HUES48 (cell line): ENCODE results near the gene TMEM175.

Experiments used
- H3K27ac ChIP-seq: one replicate; pipeline ENCODE4 v1.7.0; 2013; ENCODE audit warnings: low read depth, low read length, inconsistent platforms
- H3K27me3 ChIP-seq: 2 replicates; pipeline ENCODE4 v1.6.1; 2013; ENCODE audit warnings: mild to moderate bottlenecking, low read length; ENCODE audit not compliant: control insufficient read depth, insufficient read depth
- H3K36me3 ChIP-seq: 2 replicates; pipeline ENCODE4 v1.6.1; 2013; ENCODE audit warnings: low read length; ENCODE audit not compliant: control insufficient read depth, insufficient read depth
- H3K4me1 ChIP-seq: 2 replicates; pipeline ENCODE4 v1.6.1; 2013; ENCODE audit warnings: mild to moderate bottlenecking, low read length; ENCODE audit not compliant: control insufficient read depth, insufficient read depth
- H3K4me3 ChIP-seq: 2 replicates; pipeline ENCODE4 v1.5.1; 2013; ENCODE audit warnings: mild to moderate bottlenecking, low read depth, low read length
- H3K9ac ChIP-seq: 2 replicates; pipeline ENCODE4 v1.6.1; 2013; ENCODE audit warnings: mild to moderate bottlenecking, low read depth, low read length, moderate library complexity
- H3K9me3 ChIP-seq: 2 replicates; pipeline ENCODE4 v1.6.1; 2013; ENCODE audit warnings: low read length; ENCODE audit not compliant: control insufficient read depth, insufficient read depth

Gene TMEM175

GRCh38 chr4:948936-949300 lies 16.7 kb downstream of the TMEM175 start:
- Histone ChIP-seq H3K27ac (no peak overlapping the region), H3K27me3 (no peaks in the 10 kb centered on the region), H3K9me3 (no peaks in the 10 kb centered on the region), H3K4me1 (peaks cover 8% of the 10 kb centered on the region; the same call in 1 of the 2 replicates), H3K36me3 (no peaks in the 10 kb centered on the region), H3K9ac (no peak overlapping the region), H3K4me3 (no peak overlapping the region)

- Histone ChIP-seq H3K9me3 (no peaks in the 10 kb centered on the region), H3K36me3 (no peaks in the 10 kb centered on the region), H3K4me3 (no peak overlapping the region), H3K9ac (no peak overlapping the region), H3K27me3 (no peaks in the 10 kb centered on the region), H3K4me1 (peaks cover 8% of the 10 kb centered on the region; the same call in 1 of the 2 replicates), H3K27ac (no peak overlapping the region)
Observed at GRCh38 chr4:949656-950055, 17.4 kb downstream of the TMEM175 start.

- Histone ChIP-seq H3K9ac (no peak overlapping the region), H3K36me3 (no peaks in the 10 kb centered on the region), H3K4me1 (peaks cover 4% of the 10 kb centered on the region; the same call in 1 of the 2 replicates), H3K27ac (no peak overlapping the region), H3K4me3 (no peak overlapping the region), H3K9me3 (no peaks in the 10 kb centered on the region), H3K27me3 (no peaks in the 10 kb centered on the region)
Observed at GRCh38 chr4:950136-951020, 18.1 kb downstream of the TMEM175 start.

- Histone ChIP-seq H3K9ac (no peak overlapping the region), H3K27ac (no peak overlapping the region), H3K9me3 (no peaks in the 10 kb centered on the region), H3K4me1 (no peaks in the 10 kb centered on the region), H3K27me3 (no peaks in the 10 kb centered on the region), H3K36me3 (no peaks in the 10 kb centered on the region), H3K4me3 (no peak overlapping the region)
Observed at GRCh38 chr4:951186-951585, 18.9 kb downstream of the TMEM175 start.

- Histone ChIP-seq H3K9me3 (no peaks in the 10 kb centered on the region), H3K27ac (no peak overlapping the region), H3K4me3 (no peak overlapping the region), H3K9ac (no peak overlapping the region), H3K36me3 (no peaks in the 10 kb centered on the region), H3K4me1 (no peaks in the 10 kb centered on the region), H3K27me3 (no peaks in the 10 kb centered on the region)
Observed at GRCh38 chr4:951594-952468, 19.6 kb downstream of the TMEM175 start.

- Histone ChIP-seq H3K9me3 (no peaks in the 10 kb centered on the region), H3K4me1 (no peaks in the 10 kb centered on the region), H3K27ac (no peak overlapping the region), H3K36me3 (no peaks in the 10 kb centered on the region), H3K4me3 (no peak overlapping the region), H3K9ac (no peak overlapping the region), H3K27me3 (no peaks in the 10 kb centered on the region)
Observed at GRCh38 chr4:952881-953573, 20.8 kb downstream of the TMEM175 start.

- Histone ChIP-seq H3K4me1 (no peaks in the 10 kb centered on the region), H3K27ac (no peak overlapping the region), H3K9ac (no peak overlapping the region), H3K4me3 (no peak overlapping the region), H3K9me3 (no peaks in the 10 kb centered on the region), H3K27me3 (no peaks in the 10 kb centered on the region), H3K36me3 (no peaks in the 10 kb centered on the region)
Observed at GRCh38 chr4:953574-953915, 21.3 kb downstream of the TMEM175 start.

GRCh38 chr4:954211-955020 lies 22.2 kb downstream of the TMEM175 start:
- Histone ChIP-seq H3K27me3 (no peaks in the 10 kb centered on the region), H3K4me3 (no peak overlapping the region), H3K4me1 (no peaks in the 10 kb centered on the region), H3K36me3 (no peaks in the 10 kb centered on the region), H3K9me3 (no peaks in the 10 kb centered on the region), H3K27ac (no peak overlapping the region), H3K9ac (no peak overlapping the region)

- peaks cover 3% of the 10 kb centered on the region; the same call in 1 of the 2 replicates for H3K36me3 ChIP-seq
- H3K4me3 ChIP-seq = no peak overlapping the region
Observed at GRCh38 chr4:955161-955921, 23.1 kb downstream of the TMEM175 start.

GRCh38 chr4:955931-956381 lies 23.7 kb downstream of the TMEM175 start:
- no peak overlapping the region for H3K27ac ChIP-seq
- H3K36me3 ChIP-seq = peaks cover 3% of the 10 kb centered on the region; the same call in 1 of the 2 replicates
- H3K9me3 ChIP-seq = no peaks in the 10 kb centered on the region
- no peak overlapping the region for H3K9ac ChIP-seq
- H3K27me3 ChIP-seq = no peaks in the 10 kb centered on the region
- H3K4me3 ChIP-seq = no peak overlapping the region
- H3K4me1 ChIP-seq = no peaks in the 10 kb centered on the region

More at GRCh38 chr4:955161-955921, 23.1 kb downstream of the TMEM175 start:
- H3K27me3 ChIP-seq = no peaks in the 10 kb centered on the region
- no peaks in the 10 kb centered on the region for H3K4me1 ChIP-seq
- H3K27ac ChIP-seq = no peak overlapping the region
- no peak overlapping the region for H3K9ac ChIP-seq
- no peaks in the 10 kb centered on the region for H3K9me3 ChIP-seq
